ENCODE data around the gene ZG16B.

The ZG16B gene

GRCh38 chr16:2806286-2806685 is 23.8 kb upstream of the ZG16B start:
- DNase-seq (ENCODE audit: low read depth in 2 of 2): no peak

- no peak for DNase-seq (ENCODE audit: low read depth in 2 of 2)
Observed at GRCh38 chr16:2808181-2808580, 21.9 kb upstream of the ZG16B start.

- DNase-seq (ENCODE audit: low read depth in 2 of 2): no peak
Observed at GRCh38 chr16:2809149-2809760, 20.8 kb upstream of the ZG16B start.

- DNase-seq (ENCODE audit: low read depth in 2 of 2): no peak
Observed at GRCh38 chr16:2810651-2811050, 19.5 kb upstream of the ZG16B start.

- DNase-seq (ENCODE audit: low read depth in 2 of 2): no peak
Observed at GRCh38 chr16:2811703-2812471, 18.2 kb upstream of the ZG16B start.

GRCh38 chr16:2813771-2814221 is 16.3 kb upstream of the ZG16B start:
- no peak for DNase-seq (ENCODE audit: low read depth in 2 of 2)

GRCh38 chr16:2814551-2815298 is 15.4 kb upstream of the ZG16B start:
- no peak for DNase-seq (ENCODE audit: low read depth in 2 of 2)

- no peak for DNase-seq (ENCODE audit: low read depth in 2 of 2)
Observed at GRCh38 chr16:2815299-2815771, 14.8 kb upstream of the ZG16B start.

GRCh38 chr16:2816751-2817339 is 13.3 kb upstream of the ZG16B start, which contains the start of gene PRSS21:
Gene PRSS21 (plus strand): TSS chr16:2817237. CDS start chr16:2817269, 32 bp downstream.
- DNase-seq (ENCODE audit: low read depth in 2 of 2): no peak

GRCh38 chr16:2817340-2818271 is 12.5 kb upstream of the ZG16B start:
- no peak for DNase-seq (ENCODE audit: low read depth in 2 of 2)

- no peak for DNase-seq (ENCODE audit: low read depth in 2 of 2)
Observed at GRCh38 chr16:2818272-2818876, 11.7 kb upstream of the ZG16B start.

- no peak for DNase-seq (ENCODE audit: low read depth in 2 of 2)
Observed at GRCh38 chr16:2819179-2819938, 10.7 kb upstream of the ZG16B start.

- no peak for DNase-seq (ENCODE audit: low read depth in 2 of 2)
Observed at GRCh38 chr16:2819939-2820835, 9.9 kb upstream of the ZG16B start.

- no peak for DNase-seq (ENCODE audit: low read depth in 2 of 2)
Observed at GRCh38 chr16:2820836-2821486, 9.1 kb upstream of the ZG16B start.

- DNase-seq (ENCODE audit: low read depth in 2 of 2): no peak
Observed at GRCh38 chr16:2821487-2822157, 8.5 kb upstream of the ZG16B start.

- no peak for DNase-seq (ENCODE audit: low read depth in 2 of 2)
Observed at GRCh38 chr16:2822158-2822495, 8.0 kb upstream of the ZG16B start.

GRCh38 chr16:2822496-2822895 is 7.6 kb upstream of the ZG16B start:
- DNase-seq (ENCODE audit: low read depth in 2 of 2): no peak

GRCh38 chr16:2824626-2825025 is 5.5 kb upstream of the ZG16B start:
- DNase-seq (ENCODE audit: low read depth in 2 of 2): no peak
